Measurements from ENCODE around the gene C6orf52.

The C6orf52 gene

GRCh38 chr6:10643201-10643651 lies 51.2 kb downstream of the C6orf52 start:
- DNase-seq, result no peak

GRCh38 chr6:10641528-10641927 lies 52.9 kb downstream of the C6orf52 start:
- no peak for DNase-seq

- DNase-seq, result no peak
These were observed 54.0 kb downstream of the C6orf52 start for GRCh38 chr6:10640412-10640811.

GRCh38 chr6:10633216-10633615 lies 61.2 kb downstream of the C6orf52 start:
- no peak for DNase-seq

- DNase-seq, result no peak
These were observed 64.2 kb downstream of the C6orf52 start for GRCh38 chr6:10630178-10630577.

GRCh38 chr6:10627800-10628199 lies 66.6 kb downstream of the C6orf52 start:
- no peak for DNase-seq

GRCh38 chr6:10626154-10626741 lies 68.2 kb downstream of the C6orf52 start:
- DNase-seq, result no peak

GRCh38 chr6:10624836-10625235 lies 69.6 kb downstream of the C6orf52 start:
- no peak for DNase-seq

GRCh38 chr6:10621847-10622246 lies 72.6 kb downstream of the C6orf52 start:
- no peak for DNase-seq
